ENCODE results near the gene PPP6R1.
"Not testable (repeated sequence)": the region's sequence is repeated elsewhere in the genome, so short reads cannot be mapped to it uniquely, and the experiment has no call there.

PPP6R1 gene

GRCh38 chr19:55244004-55244680, 14.7 kb downstream of the PPP6R1 start:
- DNase-seq: no peak

DNA sequence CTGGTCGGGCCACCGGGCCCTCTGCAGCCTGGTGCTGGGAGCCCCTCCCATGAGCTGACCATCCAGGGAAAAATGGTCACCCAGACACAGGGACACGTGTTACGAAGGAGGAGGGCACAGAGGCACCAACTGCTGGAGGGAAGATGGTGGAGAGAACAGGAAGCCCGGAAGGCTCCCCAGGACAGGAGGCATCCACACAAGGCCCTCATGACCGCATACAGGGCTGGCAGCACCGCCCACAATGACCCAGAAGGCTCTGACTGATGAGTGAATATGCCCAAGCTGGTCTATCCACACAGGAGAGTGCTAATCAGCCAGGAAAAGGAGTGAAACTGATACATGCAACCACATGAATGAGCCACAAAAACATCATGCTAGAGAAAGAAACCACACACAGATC, 16.3 kb downstream of the PPP6R1 start:
- no peak for DNase-seq

- no peak for DNase-seq
Observed at GRCh38 chr19:55241935-55242464, 16.8 kb downstream of the PPP6R1 start.

- no peak for DNase-seq
Observed at GRCh38 chr19:55241143-55241934, 17.5 kb downstream of the PPP6R1 start.

DNA sequence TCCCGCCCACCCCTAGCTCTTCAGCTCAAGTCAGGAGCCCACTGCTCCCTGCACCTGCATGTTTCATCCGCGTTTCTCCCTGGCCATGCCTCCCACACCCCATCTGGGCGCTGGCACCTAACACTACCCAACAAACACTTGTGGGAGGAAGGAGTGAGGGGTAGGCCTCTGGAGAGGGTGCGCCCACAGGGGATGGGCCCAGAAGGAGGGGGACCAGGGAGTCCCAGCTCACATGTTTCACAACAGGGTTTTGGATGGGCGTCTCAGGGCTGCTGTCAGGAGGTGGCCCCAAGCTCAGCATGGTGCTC, 18.1 kb downstream of the PPP6R1 start:
- no peak for DNase-seq

DNA sequence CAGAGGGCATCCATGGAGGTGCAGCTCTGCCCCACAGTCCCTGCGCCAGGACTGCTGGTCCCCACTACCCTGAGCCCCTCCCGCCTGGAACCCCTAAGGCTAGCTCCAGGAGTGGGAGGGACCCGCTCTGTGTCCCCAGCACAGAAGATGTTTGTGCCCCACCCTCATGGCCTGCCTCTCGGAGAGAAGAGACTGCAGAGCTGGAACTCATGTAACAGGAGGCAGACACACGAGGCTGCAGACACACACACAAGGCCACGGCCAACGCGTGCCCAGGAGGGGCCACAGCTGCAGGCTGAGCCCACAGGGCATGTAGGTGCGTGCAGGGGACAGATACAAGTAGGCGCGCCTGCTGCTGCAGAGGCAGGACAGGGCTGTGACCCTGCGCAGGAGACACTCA, 19.8 kb downstream of the PPP6R1 start:
- DNase-seq: no peak

DNA sequence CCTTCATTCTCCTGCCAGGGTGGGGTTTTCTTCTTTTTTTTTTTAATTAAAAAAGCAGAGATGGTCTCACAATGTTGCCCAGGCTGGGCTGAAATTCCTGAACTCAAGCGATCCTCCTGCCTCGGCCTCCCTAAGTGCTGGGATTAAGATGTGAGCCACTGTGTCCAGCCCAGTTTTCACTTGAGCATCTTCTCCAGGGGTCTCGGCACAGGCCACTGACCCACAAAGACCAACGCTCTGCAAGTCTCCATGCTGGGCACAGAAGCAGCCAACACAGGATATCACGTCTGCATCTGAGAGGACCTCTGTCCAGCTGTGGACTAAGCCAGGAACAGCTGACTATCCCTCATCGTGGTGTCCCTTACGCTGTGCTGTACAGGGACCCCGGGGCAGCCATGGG, 20.8 kb downstream of the PPP6R1 start:
- no peak for DNase-seq

GRCh38 chr19:55232986-55233385, 25.8 kb downstream of the PPP6R1 start:
- no peak for DNase-seq

DNA sequence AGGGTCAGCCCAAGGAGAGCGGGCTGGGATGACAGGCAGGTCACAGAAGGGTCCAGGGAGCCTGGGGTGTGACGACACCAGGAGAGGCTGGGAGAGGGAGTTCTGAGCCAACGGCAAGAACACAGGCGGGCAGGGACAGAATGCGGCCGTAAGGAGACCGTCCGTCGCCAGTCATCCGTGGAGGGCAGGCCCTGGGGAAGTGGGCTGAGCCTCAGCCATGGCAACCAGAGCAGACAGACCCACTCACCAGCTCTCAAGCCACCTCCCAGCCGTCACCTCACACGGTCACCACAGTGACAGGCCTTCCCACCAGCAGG, 26.6 kb downstream of the PPP6R1 start:
- DNase-seq: no peak

DNA sequence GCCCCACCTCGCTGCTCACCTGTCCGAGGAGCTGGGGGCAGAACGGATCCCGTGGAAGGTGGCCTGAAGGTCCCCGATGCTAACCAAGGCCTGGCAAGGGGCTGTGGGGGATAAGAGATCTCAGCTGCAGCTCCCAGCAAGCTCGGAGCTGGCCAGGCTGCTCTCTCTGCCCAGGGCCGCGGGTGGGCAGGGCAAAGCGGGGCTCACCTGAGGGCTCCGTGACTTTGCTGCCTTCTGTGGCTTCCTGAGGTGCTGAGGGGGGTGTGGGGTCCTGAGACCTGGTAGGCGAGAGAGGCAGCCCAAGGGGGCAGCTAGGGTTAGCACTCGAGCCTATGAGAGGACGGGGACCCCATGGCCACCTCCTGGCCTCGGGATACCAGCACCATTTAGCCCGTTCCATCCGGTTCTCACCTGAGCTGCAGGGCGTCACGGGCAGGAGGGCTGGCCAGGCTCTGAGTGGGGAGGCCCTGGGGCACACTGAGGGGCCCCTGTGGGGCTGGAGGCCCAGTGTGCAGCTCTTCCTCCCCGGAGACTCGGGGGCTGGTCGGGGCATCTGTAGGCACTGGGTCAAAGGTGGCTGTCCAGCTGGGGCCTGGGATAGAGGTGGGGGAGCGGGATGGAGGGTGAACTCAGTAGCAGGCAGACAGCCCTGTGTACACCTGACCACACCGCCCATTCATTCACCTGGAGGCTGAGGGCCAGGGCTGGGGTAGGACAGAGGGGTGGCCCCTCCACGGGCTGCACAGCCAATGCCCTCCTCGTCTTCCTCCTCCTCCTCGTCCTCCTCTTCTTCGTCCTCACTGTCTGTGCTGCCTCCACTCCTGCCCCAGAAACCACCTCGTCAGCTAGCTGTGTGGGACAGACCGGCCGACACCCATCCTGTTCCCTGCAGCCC, 27.2 kb downstream of the PPP6R1 start:
- DNase-seq: no peak

DNA sequence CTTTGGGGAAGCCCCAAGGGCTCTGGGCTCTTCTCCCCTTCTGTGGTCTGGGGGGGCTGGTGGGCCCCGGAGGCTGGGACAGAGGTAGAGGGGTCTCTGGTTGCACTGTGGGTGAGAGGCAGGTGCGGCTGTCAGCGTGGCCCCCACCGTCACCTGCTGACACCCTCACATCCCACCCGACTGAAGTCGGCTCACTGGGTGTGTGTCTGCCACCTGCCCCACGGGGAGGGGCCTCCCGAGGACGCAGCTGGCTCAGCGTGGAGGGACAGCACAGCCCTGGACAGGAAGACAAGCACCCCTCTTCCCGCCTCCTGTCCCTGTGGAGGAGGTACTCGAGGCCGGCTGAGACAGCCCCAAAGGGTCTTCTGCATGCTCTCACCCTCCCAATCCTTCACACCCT, 28.0 kb downstream of the PPP6R1 start:
- DNase-seq: no peak

- no peak for DNase-seq
Observed at GRCh38 chr19:55230329-55230728, 28.5 kb downstream of the PPP6R1 start.

DNA sequence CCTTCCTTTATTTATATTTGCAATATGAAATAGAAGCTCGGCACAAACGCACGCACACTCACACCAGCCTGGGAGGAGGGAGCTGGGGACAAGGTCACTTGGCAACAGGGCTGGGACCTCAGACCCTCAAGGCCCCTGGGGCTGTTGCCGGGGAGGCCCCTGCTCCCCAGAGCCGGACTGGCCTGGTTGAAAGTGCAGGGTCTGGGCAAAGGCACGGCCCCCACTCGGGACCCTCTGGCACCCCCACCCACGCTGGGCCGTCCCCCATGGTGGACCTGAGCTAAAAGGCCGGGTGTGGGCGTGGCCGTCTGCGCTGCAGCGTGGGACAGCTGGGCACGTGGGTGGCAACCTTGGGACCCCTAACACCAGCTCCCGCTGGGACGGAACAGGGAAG, 29.0 kb downstream of the PPP6R1 start:
- DNase-seq: no peak

- DNase-seq: no peak
Observed at GRCh38 chr19:55229145-55229788, 29.6 kb downstream of the PPP6R1 start.

DNA sequence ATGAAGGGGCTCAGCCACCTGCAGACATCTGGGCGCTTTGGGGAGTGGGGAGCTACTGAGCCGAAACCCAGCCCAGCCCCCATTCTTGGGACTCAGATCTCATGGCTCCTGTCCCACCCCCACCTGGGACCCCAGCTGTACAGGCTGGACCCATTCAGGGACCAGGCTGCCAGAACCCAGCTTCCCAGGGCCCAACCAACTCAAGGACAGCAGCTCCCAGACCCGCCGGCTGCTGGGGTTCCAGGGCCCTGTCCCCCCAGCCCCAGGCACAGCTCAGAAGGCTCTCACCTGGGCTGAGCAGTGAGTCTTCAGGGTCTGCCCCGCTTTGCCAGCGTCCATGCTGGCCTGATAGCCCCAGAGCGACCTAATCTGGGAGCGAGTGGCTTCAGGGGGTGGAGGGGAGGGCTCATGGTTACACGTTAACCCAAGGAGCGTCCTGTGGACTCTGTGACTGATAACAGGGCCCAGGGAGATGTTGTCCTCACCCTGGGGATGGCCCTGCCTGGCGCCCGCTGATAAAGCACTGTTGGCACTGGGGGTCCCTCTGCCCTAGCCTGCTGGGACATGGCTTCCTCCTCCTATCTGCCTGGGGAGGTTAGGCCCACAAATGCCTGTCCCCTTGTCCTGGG, 30.3 kb downstream of the PPP6R1 start, which contains the start of gene TMEM86B:
Gene TMEM86B, minus strand, starts transcription at position 361 of the 629 bp plus-strand sequence. Its CDS starts 22 bp downstream, at position 339.
- no peak for DNase-seq

DNA sequence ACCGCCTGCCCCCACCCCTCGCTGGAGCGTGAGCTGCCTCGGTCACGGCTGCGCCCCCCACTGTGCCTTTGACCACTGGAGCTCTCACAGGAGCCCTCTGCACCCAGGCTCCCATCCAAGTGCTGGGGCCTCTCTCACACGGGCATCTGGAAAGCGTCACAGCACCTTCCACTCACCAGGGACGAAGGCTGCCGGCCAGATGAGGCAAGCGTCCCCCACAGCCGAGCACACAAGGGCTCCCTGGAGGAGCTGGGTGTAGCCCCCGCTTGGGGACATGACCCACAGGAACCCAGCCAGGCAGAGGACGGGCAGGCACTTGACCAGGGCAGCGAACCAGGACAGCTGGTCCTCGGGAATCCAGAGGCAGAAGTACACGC, 30.8 kb downstream of the PPP6R1 start:
- DNase-seq: no peak

DNA sequence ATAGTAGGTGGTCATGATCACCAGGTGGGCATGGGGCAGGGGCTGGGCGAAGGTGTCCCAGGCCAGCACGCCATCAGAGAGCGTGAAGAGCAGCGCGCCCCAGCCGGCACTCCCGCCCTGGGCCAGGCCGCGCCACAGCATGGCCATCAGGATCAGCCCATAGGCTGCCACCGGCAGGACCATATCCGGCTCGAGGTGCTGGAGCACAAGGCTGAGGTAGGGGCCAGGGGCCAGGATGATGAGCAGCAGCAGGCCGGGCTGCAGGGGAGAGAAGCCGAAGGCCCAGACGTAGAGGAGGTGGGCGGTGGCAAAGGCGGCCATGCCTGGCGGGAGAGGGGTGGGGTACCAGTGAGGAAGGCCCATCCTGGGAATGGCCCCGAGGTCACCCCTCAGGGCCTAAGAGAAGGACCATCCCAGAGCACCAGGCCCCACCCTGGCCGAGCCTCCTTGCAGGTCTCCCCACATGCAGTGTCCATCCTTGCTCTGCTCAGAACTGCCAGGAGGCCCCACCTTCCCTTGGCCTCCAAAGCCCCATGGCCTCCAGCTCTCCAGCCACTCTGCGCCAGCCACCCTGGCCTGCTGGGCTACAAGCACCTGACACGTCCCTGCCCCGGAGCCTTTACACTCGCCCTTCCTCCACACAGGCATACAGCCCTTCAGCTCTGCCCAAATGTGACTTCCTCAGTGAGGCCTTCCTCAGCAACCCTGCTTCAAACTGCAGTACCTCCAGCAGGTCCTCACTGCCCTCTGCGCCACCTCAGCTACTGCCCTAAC, 31.4 kb downstream of the PPP6R1 start:
- no peak for DNase-seq

GRCh38 chr19:55226788-55227187, 32.0 kb downstream of the PPP6R1 start:
- DNase-seq: no peak

- DNase-seq: no peak
Observed at GRCh38 chr19:55226273-55226672, 32.5 kb downstream of the PPP6R1 start.

GRCh38 chr19:55225415-55225958, 33.3 kb downstream of the PPP6R1 start:
- DNase-seq: no peak

DNA sequence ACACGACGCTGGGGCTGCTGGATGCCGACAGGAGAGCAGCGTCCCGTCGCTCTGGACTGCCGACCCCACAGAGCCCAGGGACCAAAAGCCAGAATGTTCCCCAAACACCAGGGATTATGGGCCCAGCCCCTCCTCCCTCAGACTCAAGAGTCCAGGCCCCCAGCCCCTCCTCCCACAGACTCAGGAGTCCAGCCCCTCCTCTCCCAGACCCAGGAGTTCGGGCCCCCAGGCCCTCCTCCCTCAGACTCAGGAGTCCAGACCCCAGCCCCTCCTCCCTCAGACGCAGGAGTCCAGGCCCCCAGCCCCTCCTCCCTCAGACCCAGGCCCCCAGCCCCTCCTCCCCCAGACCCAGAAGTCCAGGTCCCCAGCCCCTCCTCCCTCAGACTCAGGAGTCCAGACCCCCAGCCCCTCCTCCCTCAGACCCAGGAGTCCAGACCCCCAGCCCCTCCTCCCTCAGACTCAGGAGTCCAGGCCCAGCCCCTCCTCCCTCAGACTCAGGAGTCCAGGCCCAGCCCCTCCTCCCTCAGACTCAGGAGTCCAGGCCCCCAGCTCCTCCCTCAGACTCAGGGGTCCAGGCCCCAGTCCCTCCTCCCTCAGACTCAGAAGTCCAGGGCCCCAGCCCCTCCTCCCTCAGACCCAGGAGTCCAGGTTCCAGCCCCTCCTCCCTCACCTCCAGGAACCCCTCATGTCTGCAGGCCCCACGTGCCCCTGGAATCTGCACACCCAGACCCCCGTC, 34.0 kb downstream of the PPP6R1 start:
- not testable (repeated sequence) for DNase-seq

Measured in stimulated activated CD4-positive, alpha-beta T cell treated with anti-CD3 and anti-CD28 coated beads, Interleukin-4, amount 100 ng/mL, for 24 hours (primary cell).